Measurements from ENCODE around the gene B9D1. TPM values are rescaled to one million over a fixed set of nuclear protein-coding genes. Genes with fewer than 3 reads are reported as not detected.

B9D1 gene
- total RNA-seq, 1 experiment from 2014 or later = 31.9 TPM

GRCh38 chr17:19388791-19389785 lies 26.6 kb upstream of the B9D1 start (continued):
- no peak for TF ChIP-seq USF1 (CRISPR knock-in tag; IDR thresholded peaks at IDR 0.05)

GRCh38 chr17:19387921-19388521 lies 25.5 kb upstream of the B9D1 start:
- no peaks in the 10 kb centered on the region for H3K9me3 Mint-ChIP-seq
- peaks cover 53% of the 10 kb centered on the region for H3K4me1 Mint-ChIP-seq
- DNase-seq (ENCODE audit: low spot score) (no peak), ATAC-seq (no peak)
- ChIA-PET CTCF (interaction anchor here (0.6 to 7.6 kb wide), 5 partner anchors 9 to 258 kb away, joined by 3 to 48 read pairs (median 16); partner anchors contain the start of genes B9D1 and MAPK7), POLR2A (interaction anchor here (1.9 to 2.6 kb wide), 2 partner anchors 10 kb away, joined by 9 to 14 read pairs; partner anchors contain the start of gene MAPK7)
- no peaks in the 10 kb centered on the region; the same call in 1 of the 2 replicates for H3K27me3 Mint-ChIP-seq (ENCODE audit: low read depth)
- H3K36me3 Mint-ChIP-seq = peaks cover 18% of the 10 kb centered on the region
- TF ChIP-seq ZNF219 (CRISPR knock-in tag; IDR thresholded peaks at IDR 0.05; ENCODE audit: borderline replicate concordance) (no peak), RORB (CRISPR knock-in tag; IDR thresholded peaks at IDR 0.05) (0 out of 2 replicates have a peak, but pooled peaks have one; percentile 31), E2F5 (CRISPR knock-in tag; IDR thresholded peaks at IDR 0.05) (no peak), TP53 (CRISPR knock-in tag; IDR thresholded peaks at IDR 0.05) (peak; percentile 53; the same call in 1 of the 2 replicates), SP1 (CRISPR knock-in tag; conservative IDR thresholded peaks at IDR 0.05) (no peak), JAZF1 (CRISPR knock-in tag; IDR thresholded peaks at IDR 0.05) (no peak), CBFB (CRISPR knock-in tag; IDR thresholded peaks at IDR 0.05; ENCODE audit: low read depth) (no peak), ZNF263 (CRISPR knock-in tag; IDR thresholded peaks at IDR 0.05; ENCODE audit: low read depth) (no peak), TEAD1 (CRISPR knock-in tag; IDR thresholded peaks at IDR 0.05) (no peak), ZNF281 (CRISPR knock-in tag; IDR thresholded peaks at IDR 0.05) (no peak)
- H3K27ac Mint-ChIP-seq = peak overlapping the region; percentile 88
- peak overlapping the region; percentile 26 for H3K4me3 Mint-ChIP-seq

- TF ChIP-seq GABPB1 (CRISPR knock-in tag; IDR thresholded peaks at IDR 0.05) (peak; percentile 92), ZNF423 (CRISPR knock-in tag; IDR thresholded peaks at IDR 0.05) (peak; percentile 83), ZNF232 (CRISPR knock-in tag; IDR thresholded peaks at IDR 0.05) (no peak), ZBTB21 (CRISPR knock-in tag; IDR thresholded peaks at IDR 0.05; ENCODE audit: borderline replicate concordance) (no peak), MAX (CRISPR knock-in tag; IDR thresholded peaks at IDR 0.05) (0 out of 2 replicates have a peak, but pooled peaks have one; percentile 19), FOXJ3 (CRISPR knock-in tag; IDR thresholded peaks at IDR 0.05; ENCODE audit: borderline replicate concordance) (no peak)
- Mint-ChIP-seq H3K4me1 (peaks cover 49% of the 10 kb centered on the region), H3K27me3 (ENCODE audit: low read depth) (no peaks in the 10 kb centered on the region; the same call in 1 of the 2 replicates), H3K36me3 (peaks cover 23% of the 10 kb centered on the region), H3K4me3 (peak within 1 kb of the TSS; percentile 43), H3K9me3 (no peaks in the 10 kb centered on the region), H3K27ac (peak within 1 kb of the TSS; percentile 88)
- DNase-seq (ENCODE audit: low spot score) (peak; percentile 73), ATAC-seq (peak; percentile 69)
- CTCF ChIA-PET = interaction anchor here (0.5 to 7.6 kb wide), 12 partner anchors 9 to 605 kb away, joined by 3 to 48 read pairs (median 4); partner anchors contain the start of genes B9D1 and MAPK7
- POLR2A ChIA-PET = interaction anchor here (2.6 kb wide), 1 partner anchor 9 kb away, joined by 14 read pairs; the partner anchor contains the start of gene MAPK7
Observed at GRCh38 chr17:19386974-19387920, 24.7 kb upstream of the B9D1 start, which contains the start of gene MFAP4. MFAP4 (minus strand) TSS chr17:19387190; CDS start chr17:19387155, 35 bp downstream.

Measured in WTC11 (cell line).